ENCODE data around the gene YPEL1.

YPEL1 gene

GRCh38 chr22:21688706-21689381, 46.8 kb downstream of the YPEL1 start:
- Histone ChIP-seq H3K9me3 (ENCODE audit: control extremely low read depth in 1 of 5, control insufficient read depth in 4 of 5, insufficient read depth in 2 of 5, low read depth in 1 of 5, low read length in 4 of 5) (no peaks in the 10 kb centered on the region), H3K4me3 (ENCODE audit: control insufficient read depth in 1 of 7, extremely low read depth in 1 of 7, insufficient read depth in 4 of 7, low read depth in 2 of 7, low read length in 6 of 7) (no peak overlapping the region), H3K4me1 (ENCODE audit: control extremely low read depth in 1 of 4, control insufficient read depth in 4 of 4, insufficient read depth in 4 of 4, low read length in 3 of 4) (no peaks in the 10 kb centered on the region), H3K36me3 (ENCODE audit: control insufficient read depth in 4 of 4, insufficient read depth in 4 of 4, low read length in 3 of 4) (peaks cover 11 to 69% (median 41%) of the 10 kb centered on the region in 4 experiments), H3K27me3 (replicated peaks in 2 of 5; ENCODE audit: control insufficient read depth in 4 of 5, insufficient read depth in 5 of 5, low read length in 4 of 5) (no peaks in the 10 kb centered on the region), H3K27ac (ENCODE audit: insufficient read depth in 1 of 2, low read depth in 1 of 2, low read length in 2 of 2, poor library complexity in 1 of 2, severe bottlenecking in 2 of 2) (no peak overlapping the region)
- WGBS (ENCODE audit: insufficient coverage), result 97% methylated on average over 19 of the region's 20 CpGs
- no peak for DNase-seq
- CTCF ChIA-PET, result no interaction called here
- POLR2A ChIA-PET, result interaction anchor here (0.7 kb wide), 1 partner anchor 294 kb away, joined by 3 read pairs; the partner anchor contains the start of gene TOP3B

GRCh38 chr22:21688341-21688705, 47.3 kb downstream of the YPEL1 start:
- POLR2A ChIA-PET, result no interaction called here
- no peak for DNase-seq
- CTCF ChIA-PET, result no interaction called here
- Histone ChIP-seq H3K4me1 (ENCODE audit: control extremely low read depth in 1 of 4, control insufficient read depth in 4 of 4, insufficient read depth in 4 of 4, low read length in 3 of 4) (no peaks in the 10 kb centered on the region), H3K9me3 (ENCODE audit: control extremely low read depth in 1 of 5, control insufficient read depth in 4 of 5, insufficient read depth in 2 of 5, low read depth in 1 of 5, low read length in 4 of 5) (no peaks in the 10 kb centered on the region), H3K27ac (ENCODE audit: insufficient read depth in 1 of 2, low read depth in 1 of 2, low read length in 2 of 2, poor library complexity in 1 of 2, severe bottlenecking in 2 of 2) (no peak overlapping the region), H3K27me3 (replicated peaks in 2 of 5; ENCODE audit: control insufficient read depth in 4 of 5, insufficient read depth in 5 of 5, low read length in 4 of 5) (no peaks in the 10 kb centered on the region), H3K4me3 (ENCODE audit: control insufficient read depth in 1 of 7, extremely low read depth in 1 of 7, insufficient read depth in 4 of 7, low read depth in 2 of 7, low read length in 6 of 7) (no peak overlapping the region), H3K36me3 (ENCODE audit: control insufficient read depth in 4 of 4, insufficient read depth in 4 of 4, low read length in 3 of 4) (peaks cover 11 to 68% (median 38%) of the 10 kb centered on the region in 4 experiments)
- WGBS (ENCODE audit: insufficient coverage), result 100% methylated on average over 6 of the region's 6 CpGs

- ChIA-PET POLR2A (no interaction called here), CTCF (interaction anchor here (1.3 kb wide), 1 partner anchor 10 kb away, joined by 3 read pairs; no protein-coding TSS in a partner anchor)
- 96% methylated on average over 10 of the region's 11 CpGs for WGBS (ENCODE audit: insufficient coverage)
- Histone ChIP-seq H3K27me3 (replicated peaks in 2 of 5; ENCODE audit: control insufficient read depth in 4 of 5, insufficient read depth in 5 of 5, low read length in 4 of 5) (no peaks in the 10 kb centered on the region), H3K4me3 (ENCODE audit: control insufficient read depth in 1 of 7, extremely low read depth in 1 of 7, insufficient read depth in 4 of 7, low read depth in 2 of 7, low read length in 6 of 7) (no peak overlapping the region), H3K4me1 (ENCODE audit: control extremely low read depth in 1 of 4, control insufficient read depth in 4 of 4, insufficient read depth in 4 of 4, low read length in 3 of 4) (no peaks in the 10 kb centered on the region), H3K36me3 (ENCODE audit: control insufficient read depth in 4 of 4, insufficient read depth in 4 of 4, low read length in 3 of 4) (peaks cover 13 to 71% (median 40%) of the 10 kb centered on the region in 4 experiments), H3K27ac (ENCODE audit: insufficient read depth in 1 of 2, low read depth in 1 of 2, low read length in 2 of 2, poor library complexity in 1 of 2, severe bottlenecking in 2 of 2) (no peak overlapping the region), H3K9me3 (ENCODE audit: control extremely low read depth in 1 of 5, control insufficient read depth in 4 of 5, insufficient read depth in 2 of 5, low read depth in 1 of 5, low read length in 4 of 5) (no peaks in the 10 kb centered on the region)
- DNase-seq, result no peak
Observed at GRCh38 chr22:21687685-21688259, 47.8 kb downstream of the YPEL1 start.

GRCh38 chr22:21686634-21687393, 48.8 kb downstream of the YPEL1 start:
- Histone ChIP-seq H3K27me3 (replicated peaks in 2 of 5; ENCODE audit: control insufficient read depth in 4 of 5, insufficient read depth in 5 of 5, low read length in 4 of 5) (no peaks in the 10 kb centered on the region), H3K4me3 (ENCODE audit: control insufficient read depth in 1 of 7, extremely low read depth in 1 of 7, insufficient read depth in 4 of 7, low read depth in 2 of 7, low read length in 6 of 7) (no peak overlapping the region), H3K27ac (ENCODE audit: insufficient read depth in 1 of 2, low read depth in 1 of 2, low read length in 2 of 2, poor library complexity in 1 of 2, severe bottlenecking in 2 of 2) (no peak overlapping the region), H3K36me3 (ENCODE audit: control insufficient read depth in 4 of 4, insufficient read depth in 4 of 4, low read length in 3 of 4) (peaks cover 15 to 80% (median 48%) of the 10 kb centered on the region in 4 experiments), H3K4me1 (ENCODE audit: control extremely low read depth in 1 of 4, control insufficient read depth in 4 of 4, insufficient read depth in 4 of 4, low read length in 3 of 4) (no peaks in the 10 kb centered on the region), H3K9me3 (ENCODE audit: control extremely low read depth in 1 of 5, control insufficient read depth in 4 of 5, insufficient read depth in 2 of 5, low read depth in 1 of 5, low read length in 4 of 5) (no peaks in the 10 kb centered on the region)
- POLR2A ChIA-PET, result no interaction called here
- CTCF ChIA-PET, result interaction anchor here (1.3 kb wide), 1 partner anchor 11 kb away, joined by 3 read pairs; no protein-coding TSS in a partner anchor
- 96% methylated on average over 23 of the region's 23 CpGs for WGBS (ENCODE audit: insufficient coverage)
- DNase-seq, result no peak

- no peak for DNase-seq
- Histone ChIP-seq H3K9me3 (ENCODE audit: control extremely low read depth in 1 of 5, control insufficient read depth in 4 of 5, insufficient read depth in 2 of 5, low read depth in 1 of 5, low read length in 4 of 5) (no peaks in the 10 kb centered on the region), H3K27ac (ENCODE audit: insufficient read depth in 1 of 2, low read depth in 1 of 2, low read length in 2 of 2, poor library complexity in 1 of 2, severe bottlenecking in 2 of 2) (no peak overlapping the region), H3K27me3 (replicated peaks in 2 of 5; ENCODE audit: control insufficient read depth in 4 of 5, insufficient read depth in 5 of 5, low read length in 4 of 5) (no peaks in the 10 kb centered on the region), H3K4me1 (ENCODE audit: control extremely low read depth in 1 of 4, control insufficient read depth in 4 of 4, insufficient read depth in 4 of 4, low read length in 3 of 4) (no peaks in the 10 kb centered on the region), H3K4me3 (ENCODE audit: control insufficient read depth in 1 of 7, extremely low read depth in 1 of 7, insufficient read depth in 4 of 7, low read depth in 2 of 7, low read length in 6 of 7) (no peak overlapping the region), H3K36me3 (ENCODE audit: control insufficient read depth in 4 of 4, insufficient read depth in 4 of 4, low read length in 3 of 4) (peaks cover 17 to 83% (median 49%) of the 10 kb centered on the region in 4 experiments)
- ChIA-PET POLR2A (no interaction called here), CTCF (interaction anchor here (1.3 kb wide), 1 partner anchor 12 kb away, joined by 3 read pairs; no protein-coding TSS in a partner anchor)
- WGBS (ENCODE audit: insufficient coverage), result 96% methylated on average over 8 of the region's 8 CpGs
Observed at GRCh38 chr22:21686193-21686608, 49.4 kb downstream of the YPEL1 start.

- H3K27me3 ChIP-seq (replicated peaks in 2 of 5; ENCODE audit: control insufficient read depth in 4 of 5, insufficient read depth in 5 of 5, low read length in 4 of 5), result no peaks in the 10 kb centered on the region
- H3K36me3 ChIP-seq (ENCODE audit: control insufficient read depth in 4 of 4, insufficient read depth in 4 of 4, low read length in 3 of 4), result peaks cover 18 to 82% (median 50%) of the 10 kb centered on the region in 4 experiments
- ChIA-PET POLR2A (no interaction called here), CTCF (interaction anchor here (1.0 kb wide), 1 partner anchor 9 kb away, joined by 5 read pairs; no protein-coding TSS in a partner anchor)
- no peak overlapping the region for H3K27ac ChIP-seq (ENCODE audit: insufficient read depth in 1 of 2, low read depth in 1 of 2, low read length in 2 of 2, poor library complexity in 1 of 2, severe bottlenecking in 2 of 2)
- 79% methylated on average over 7 of the region's 8 CpGs for WGBS (ENCODE audit: insufficient coverage)
- H3K4me3 ChIP-seq (ENCODE audit: control insufficient read depth in 1 of 7, extremely low read depth in 1 of 7, insufficient read depth in 4 of 7, low read depth in 2 of 7, low read length in 6 of 7), result no peak overlapping the region
- H3K4me1 ChIP-seq (ENCODE audit: control extremely low read depth in 1 of 4, control insufficient read depth in 4 of 4, insufficient read depth in 4 of 4, low read length in 3 of 4), result no peaks in the 10 kb centered on the region
- no peak for DNase-seq
- H3K9me3 ChIP-seq (ENCODE audit: control extremely low read depth in 1 of 5, control insufficient read depth in 4 of 5, insufficient read depth in 2 of 5, low read depth in 1 of 5, low read length in 4 of 5), result no peaks in the 10 kb centered on the region
Observed at GRCh38 chr22:21685164-21685513, 50.5 kb downstream of the YPEL1 start.

Measured in common myeloid progenitor, CD34-positive (primary cell).